ENCODE data around the gene DLGAP1.

DLGAP1 gene

DNA sequence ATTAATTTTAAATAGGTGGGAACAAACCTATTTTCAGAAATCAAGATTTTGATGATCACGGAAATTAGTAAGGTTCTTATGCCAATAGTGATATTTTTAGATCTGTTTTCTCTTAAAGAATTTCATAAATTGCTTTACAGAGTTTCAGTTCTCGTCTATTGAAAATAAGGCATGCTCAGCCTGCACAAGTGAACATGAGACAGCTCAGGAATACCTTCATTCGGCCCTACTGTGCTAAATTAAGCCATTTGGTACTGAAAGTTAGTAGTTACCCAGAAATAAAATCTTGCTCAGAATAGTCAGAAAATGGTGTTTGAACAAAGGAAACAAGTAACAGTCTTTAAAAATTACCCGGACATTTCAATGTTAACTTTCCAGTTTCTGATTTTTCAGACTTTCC lies 60.4 kb downstream of the DLGAP1 start:
- H3K27me3 ChIP-seq (ENCODE audit: control insufficient read depth, insufficient read depth, low read length, poor library complexity, severe bottlenecking), result no peaks in the 10 kb centered on the region
- no peaks in the 10 kb centered on the region for H3K4me1 ChIP-seq (ENCODE audit: control insufficient read depth, insufficient read depth, low read length)
- H3K36me3 ChIP-seq (ENCODE audit: control insufficient read depth, insufficient read depth, low read length), result no peaks in the 10 kb centered on the region
- H3K9me3 ChIP-seq (ENCODE audit: control insufficient read depth, low read length), result no peaks in the 10 kb centered on the region
- no peak overlapping the region for H3K27ac ChIP-seq (ENCODE audit: insufficient read depth, low read depth, low read length, poor library complexity, severe bottlenecking)
- 89 to 94% methylated on average over 4 of the region's 4 CpGs for WGBS, 2 experiments
- no peak overlapping the region for H3K4me3 ChIP-seq (ENCODE audit: insufficient read depth, low read depth, low read length)

DNA sequence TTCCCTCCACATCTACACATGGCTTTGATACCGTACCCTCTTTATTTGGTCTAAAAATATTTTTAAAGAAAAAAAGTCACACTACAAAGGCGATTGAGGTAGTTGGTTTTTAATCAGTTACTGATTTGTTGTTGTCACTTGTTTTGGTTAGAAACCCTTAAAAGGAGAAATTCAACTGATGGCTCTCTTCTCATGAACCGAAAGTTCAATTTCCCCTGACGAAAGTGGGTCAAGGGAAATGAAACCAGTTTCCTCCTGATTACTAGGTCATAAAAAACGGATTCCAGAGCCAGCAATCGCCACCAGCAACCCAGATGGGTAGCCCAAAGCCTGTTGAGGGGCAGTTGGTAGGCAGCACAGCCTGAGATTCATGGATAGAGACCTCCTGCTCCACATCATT lies 63.2 kb downstream of the DLGAP1 start:
- WGBS, 2 experiments, result 89 to 93% methylated on average over 5 to 6 of the region's 6 CpGs
- no peak overlapping the region for H3K4me3 ChIP-seq (ENCODE audit: insufficient read depth, low read depth, low read length)
- no peaks in the 10 kb centered on the region for H3K4me1 ChIP-seq (ENCODE audit: control insufficient read depth, insufficient read depth, low read length)
- no peaks in the 10 kb centered on the region for H3K36me3 ChIP-seq (ENCODE audit: control insufficient read depth, insufficient read depth, low read length)
- no peak overlapping the region for H3K27ac ChIP-seq (ENCODE audit: insufficient read depth, low read depth, low read length, poor library complexity, severe bottlenecking)
- H3K27me3 ChIP-seq (ENCODE audit: control insufficient read depth, insufficient read depth, low read length, poor library complexity, severe bottlenecking), result no peaks in the 10 kb centered on the region
- H3K9me3 ChIP-seq (ENCODE audit: control insufficient read depth, low read length), result no peaks in the 10 kb centered on the region

DNA sequence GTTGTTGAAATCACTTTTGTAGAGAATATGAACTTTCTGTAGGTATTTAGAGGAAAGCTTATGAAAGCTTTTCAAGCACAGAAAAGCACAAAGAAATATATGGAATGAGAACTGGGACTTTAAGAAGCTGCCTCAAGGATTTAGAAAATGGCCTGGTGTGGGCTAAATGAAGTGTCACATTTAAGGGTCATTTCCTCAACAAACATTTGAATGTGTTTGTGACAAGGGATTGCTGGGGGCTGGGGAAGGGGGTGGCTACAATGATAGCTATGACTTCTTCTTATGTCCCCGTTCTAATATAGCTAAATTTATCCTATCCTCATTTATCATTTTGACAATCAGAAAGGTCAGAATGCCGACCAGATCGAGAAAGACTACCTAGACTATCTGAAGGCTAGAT lies 69.2 kb downstream of the DLGAP1 start:
- no peak overlapping the region for H3K4me3 ChIP-seq (ENCODE audit: insufficient read depth, low read depth, low read length)

DNA sequence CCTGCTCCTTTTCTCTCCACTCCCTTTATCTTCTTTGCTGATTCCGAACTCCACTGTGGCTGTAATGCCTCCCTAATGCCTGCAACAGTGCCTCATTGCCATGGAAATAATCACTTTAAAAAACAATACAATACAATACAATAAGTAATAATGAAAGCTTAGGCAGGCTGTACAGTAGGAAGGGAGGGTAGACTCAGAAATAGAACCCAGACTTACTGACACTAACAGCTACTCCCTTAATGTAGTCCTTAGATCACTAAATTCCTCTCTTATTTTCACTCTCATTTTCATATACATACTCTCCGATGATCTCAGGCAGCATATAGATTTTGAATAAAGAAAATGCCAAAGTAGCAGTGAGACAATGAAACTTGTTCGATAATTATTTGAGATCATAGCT lies 70.2 kb downstream of the DLGAP1 start:
- Histone ChIP-seq H3K4me3 (ENCODE audit: insufficient read depth, low read depth, low read length) (no peak overlapping the region), H3K27me3 (ENCODE audit: control insufficient read depth, insufficient read depth, low read length, poor library complexity, severe bottlenecking) (no peaks in the 10 kb centered on the region), H3K36me3 (ENCODE audit: control insufficient read depth, insufficient read depth, low read length) (no peaks in the 10 kb centered on the region), H3K9me3 (ENCODE audit: control insufficient read depth, low read length) (no peaks in the 10 kb centered on the region), H3K27ac (ENCODE audit: insufficient read depth, low read depth, low read length, poor library complexity, severe bottlenecking) (no peak overlapping the region), H3K4me1 (ENCODE audit: control insufficient read depth, insufficient read depth, low read length) (no peaks in the 10 kb centered on the region)
- WGBS, 2 experiments, result 32 to 35% methylated on average over 3 of the region's 3 CpGs

More for the DNA sequence above, 69.2 kb downstream of the DLGAP1 start:
- WGBS, 2 experiments, result 64 to 67% methylated on average over 3 of the region's 3 CpGs
- H3K36me3 ChIP-seq (ENCODE audit: control insufficient read depth, insufficient read depth, low read length), result no peaks in the 10 kb centered on the region
- no peaks in the 10 kb centered on the region for H3K27me3 ChIP-seq (ENCODE audit: control insufficient read depth, insufficient read depth, low read length, poor library complexity, severe bottlenecking)
- H3K4me1 ChIP-seq (ENCODE audit: control insufficient read depth, insufficient read depth, low read length), result no peaks in the 10 kb centered on the region
- no peaks in the 10 kb centered on the region for H3K9me3 ChIP-seq (ENCODE audit: control insufficient read depth, low read length)
- no peak overlapping the region for H3K27ac ChIP-seq (ENCODE audit: insufficient read depth, low read depth, low read length, poor library complexity, severe bottlenecking)

DNA sequence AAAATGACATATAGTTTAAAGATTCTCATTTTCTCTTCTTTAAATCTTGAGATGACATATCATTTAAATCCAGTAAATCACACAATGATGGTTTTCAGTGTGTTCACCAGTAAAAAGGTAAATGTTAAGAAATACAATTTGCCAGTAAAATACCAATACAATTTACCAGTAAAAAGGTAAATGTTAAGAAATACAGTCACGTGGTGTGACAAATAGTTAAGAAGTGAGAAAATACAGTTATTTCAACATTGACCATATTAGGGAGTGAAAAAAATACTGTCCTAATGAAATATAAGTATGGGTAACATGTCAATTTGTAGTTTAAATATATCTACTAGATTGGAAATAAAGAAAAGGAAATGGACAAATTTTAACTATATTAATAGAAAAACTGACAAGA lies 80.5 kb downstream of the DLGAP1 start:
- WGBS, 2 experiments, result 91% methylated on average over 1 of the region's 1 CpG; no CpG with 5 or more reads in 1 of the 2 experiments
- no peaks in the 10 kb centered on the region for H3K36me3 ChIP-seq (ENCODE audit: control insufficient read depth, insufficient read depth, low read length)
- no peaks in the 10 kb centered on the region for H3K9me3 ChIP-seq (ENCODE audit: control insufficient read depth, low read length)
- H3K27ac ChIP-seq (ENCODE audit: insufficient read depth, low read depth, low read length, poor library complexity, severe bottlenecking), result no peak overlapping the region
- no peaks in the 10 kb centered on the region for H3K27me3 ChIP-seq (ENCODE audit: control insufficient read depth, insufficient read depth, low read length, poor library complexity, severe bottlenecking)
- no peaks in the 10 kb centered on the region for H3K4me1 ChIP-seq (ENCODE audit: control insufficient read depth, insufficient read depth, low read length)
- no peak overlapping the region for H3K4me3 ChIP-seq (ENCODE audit: insufficient read depth, low read depth, low read length)

DNA sequence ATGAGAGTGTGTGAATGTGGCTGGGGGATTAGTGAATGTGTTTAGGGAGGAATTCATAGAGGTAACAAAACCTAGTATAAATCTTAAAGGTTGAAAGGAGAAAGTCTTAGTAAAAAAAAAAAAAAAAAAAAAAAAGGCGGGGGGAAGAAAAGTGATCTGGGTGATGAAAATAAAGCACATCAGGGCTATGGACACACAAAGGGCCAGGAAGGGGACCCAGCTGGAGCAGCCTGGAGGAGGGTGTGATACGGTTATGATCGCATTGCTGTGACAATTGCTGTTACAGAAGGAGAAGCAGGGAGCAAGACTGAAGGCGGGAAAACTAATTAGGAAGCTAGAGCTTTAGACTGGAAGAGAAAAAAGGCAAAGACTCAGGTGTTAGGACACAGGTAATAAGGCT lies 85.4 kb downstream of the DLGAP1 start:
- H3K4me1 ChIP-seq (ENCODE audit: control insufficient read depth, insufficient read depth, low read length), result no peaks in the 10 kb centered on the region
- H3K9me3 ChIP-seq (ENCODE audit: control insufficient read depth, low read length), result no peaks in the 10 kb centered on the region
- H3K27ac ChIP-seq (ENCODE audit: insufficient read depth, low read depth, low read length, poor library complexity, severe bottlenecking), result no peak overlapping the region
- no peaks in the 10 kb centered on the region for H3K36me3 ChIP-seq (ENCODE audit: control insufficient read depth, insufficient read depth, low read length)
- H3K27me3 ChIP-seq (ENCODE audit: control insufficient read depth, insufficient read depth, low read length, poor library complexity, severe bottlenecking), result no peaks in the 10 kb centered on the region
- H3K4me3 ChIP-seq (ENCODE audit: insufficient read depth, low read depth, low read length), result no peak overlapping the region
- WGBS, 2 experiments, result 80 to 87% methylated on average over 3 to 4 of the region's 4 CpGs

DNA sequence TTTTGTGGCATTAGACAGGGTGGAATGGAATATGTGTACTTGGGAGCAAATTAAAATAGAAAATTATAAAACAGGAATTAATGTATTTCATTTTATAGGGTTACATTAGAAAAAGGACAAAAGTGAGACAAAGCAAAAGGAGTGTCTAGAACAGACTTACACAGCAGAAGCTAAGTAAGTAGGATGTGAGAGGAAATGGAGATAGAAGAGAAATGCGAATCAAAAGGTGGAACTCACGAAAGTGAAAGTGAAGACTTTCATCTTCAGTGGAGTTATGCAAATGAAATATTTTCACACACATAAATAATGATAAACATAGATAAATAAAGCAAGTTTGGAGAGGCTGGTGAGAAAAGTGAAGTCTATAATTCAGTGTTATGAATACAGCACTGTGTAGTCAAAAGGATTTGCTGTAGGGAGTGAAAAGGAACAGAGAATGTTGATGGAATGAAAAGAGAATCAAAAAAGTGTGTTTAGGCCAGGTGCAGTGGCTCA lies 94.8 kb downstream of the DLGAP1 start:
- Histone ChIP-seq H3K4me1 (ENCODE audit: control insufficient read depth, insufficient read depth, low read length) (peaks cover 20% of the 10 kb centered on the region), H3K27me3 (ENCODE audit: control insufficient read depth, insufficient read depth, low read length, poor library complexity, severe bottlenecking) (no peaks in the 10 kb centered on the region), H3K36me3 (ENCODE audit: control insufficient read depth, insufficient read depth, low read length) (no peaks in the 10 kb centered on the region), H3K9me3 (ENCODE audit: control insufficient read depth, low read length) (no peaks in the 10 kb centered on the region), H3K4me3 (ENCODE audit: insufficient read depth, low read depth, low read length) (no peak overlapping the region), H3K27ac (ENCODE audit: insufficient read depth, low read depth, low read length, poor library complexity, severe bottlenecking) (no peak overlapping the region)
- WGBS, 2 experiments, result 94 to 100% methylated on average over 1 to 2 of the region's 2 CpGs

DNA sequence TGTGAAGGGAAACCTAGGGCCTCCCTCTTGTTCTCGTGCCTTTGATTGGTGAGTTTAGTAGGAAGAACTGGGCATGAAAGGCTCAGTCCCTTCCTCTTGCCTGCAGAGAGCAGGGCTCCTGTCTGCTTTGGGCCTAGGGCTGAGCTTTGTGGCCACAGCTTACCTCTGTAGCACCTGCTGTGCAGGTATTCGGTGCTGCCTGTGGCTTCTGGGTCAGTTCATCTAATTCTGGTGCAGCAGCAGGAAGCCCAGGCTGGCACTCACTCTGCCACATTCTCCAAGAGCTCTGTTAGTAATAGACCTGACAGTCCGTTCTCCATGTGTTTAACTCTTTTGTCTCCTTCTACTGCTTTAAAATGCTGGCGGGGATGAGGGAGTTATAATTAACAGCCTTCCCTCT lies 96.5 kb downstream of the DLGAP1 start:
- H3K36me3 ChIP-seq (ENCODE audit: control insufficient read depth, insufficient read depth, low read length), result no peaks in the 10 kb centered on the region
- H3K27ac ChIP-seq (ENCODE audit: insufficient read depth, low read depth, low read length, poor library complexity, severe bottlenecking), result no peak overlapping the region
- H3K4me3 ChIP-seq (ENCODE audit: insufficient read depth, low read depth, low read length), result no peak overlapping the region
- no peaks in the 10 kb centered on the region for H3K9me3 ChIP-seq (ENCODE audit: control insufficient read depth, low read length)
- WGBS, 2 experiments, result 8 to 36% methylated on average over 3 to 4 of the region's 4 CpGs
- H3K4me1 ChIP-seq (ENCODE audit: control insufficient read depth, insufficient read depth, low read length), result peaks cover 30% of the 10 kb centered on the region
- H3K27me3 ChIP-seq (ENCODE audit: control insufficient read depth, insufficient read depth, low read length, poor library complexity, severe bottlenecking), result no peaks in the 10 kb centered on the region

DNA sequence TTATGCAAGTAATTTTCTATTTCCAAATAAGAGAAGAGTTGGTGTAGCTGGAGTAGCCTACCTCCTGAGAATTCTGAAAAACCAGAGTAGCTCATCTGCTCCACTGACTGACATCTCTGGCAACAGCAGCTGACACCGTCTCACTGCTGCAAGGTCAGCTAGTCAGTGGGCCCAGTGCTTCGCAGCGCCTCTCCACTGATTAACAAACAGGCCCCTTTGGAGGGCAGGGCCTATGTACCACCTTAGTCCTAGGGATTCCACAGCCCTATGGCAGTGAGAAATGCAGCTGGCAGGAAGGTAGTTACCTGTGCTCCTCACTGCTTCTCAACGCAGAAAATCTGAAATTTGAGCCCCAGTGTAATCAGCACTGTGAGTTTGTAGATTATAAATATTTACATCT lies 97.5 kb downstream of the DLGAP1 start:
- Histone ChIP-seq H3K4me3 (ENCODE audit: insufficient read depth, low read depth, low read length) (no peak overlapping the region), H3K36me3 (ENCODE audit: control insufficient read depth, insufficient read depth, low read length) (no peaks in the 10 kb centered on the region), H3K9me3 (ENCODE audit: control insufficient read depth, low read length) (no peaks in the 10 kb centered on the region), H3K4me1 (ENCODE audit: control insufficient read depth, insufficient read depth, low read length) (peaks cover 32% of the 10 kb centered on the region), H3K27ac (ENCODE audit: insufficient read depth, low read depth, low read length, poor library complexity, severe bottlenecking) (no peak overlapping the region), H3K27me3 (ENCODE audit: control insufficient read depth, insufficient read depth, low read length, poor library complexity, severe bottlenecking) (no peaks in the 10 kb centered on the region)
- 76 to 86% methylated on average over 4 of the region's 4 CpGs for WGBS, 2 experiments

DNA sequence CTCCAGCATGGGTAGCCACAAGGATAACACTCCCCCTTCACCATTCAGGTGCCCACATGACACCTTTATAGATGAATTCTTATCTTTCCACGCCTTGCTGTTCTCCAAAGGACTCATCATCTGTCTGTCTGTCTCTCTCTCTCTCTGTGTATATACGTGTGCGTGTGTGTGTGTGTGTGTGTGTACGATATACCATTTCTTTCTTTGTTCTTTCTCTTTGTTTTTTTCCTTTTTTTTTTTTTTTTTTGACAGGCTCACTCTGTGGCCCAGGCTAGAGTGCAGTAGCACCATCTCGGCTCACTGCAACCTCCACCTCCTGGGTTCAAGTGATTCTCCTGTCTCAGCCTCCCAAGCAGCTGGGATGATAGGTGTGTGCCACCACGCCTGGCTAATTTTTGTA lies 98.2 kb downstream of the DLGAP1 start:
- Histone ChIP-seq H3K27ac (ENCODE audit: insufficient read depth, low read depth, low read length, poor library complexity, severe bottlenecking) (no peak overlapping the region), H3K36me3 (ENCODE audit: control insufficient read depth, insufficient read depth, low read length) (no peaks in the 10 kb centered on the region), H3K4me1 (ENCODE audit: control insufficient read depth, insufficient read depth, low read length) (peaks cover 33% of the 10 kb centered on the region), H3K27me3 (ENCODE audit: control insufficient read depth, insufficient read depth, low read length, poor library complexity, severe bottlenecking) (no peaks in the 10 kb centered on the region), H3K4me3 (ENCODE audit: insufficient read depth, low read depth, low read length) (no peak overlapping the region), H3K9me3 (ENCODE audit: control insufficient read depth, low read length) (no peaks in the 10 kb centered on the region)
- 69 to 100% methylated on average over 2 to 3 of the region's 6 CpGs for WGBS, 2 experiments

DNA sequence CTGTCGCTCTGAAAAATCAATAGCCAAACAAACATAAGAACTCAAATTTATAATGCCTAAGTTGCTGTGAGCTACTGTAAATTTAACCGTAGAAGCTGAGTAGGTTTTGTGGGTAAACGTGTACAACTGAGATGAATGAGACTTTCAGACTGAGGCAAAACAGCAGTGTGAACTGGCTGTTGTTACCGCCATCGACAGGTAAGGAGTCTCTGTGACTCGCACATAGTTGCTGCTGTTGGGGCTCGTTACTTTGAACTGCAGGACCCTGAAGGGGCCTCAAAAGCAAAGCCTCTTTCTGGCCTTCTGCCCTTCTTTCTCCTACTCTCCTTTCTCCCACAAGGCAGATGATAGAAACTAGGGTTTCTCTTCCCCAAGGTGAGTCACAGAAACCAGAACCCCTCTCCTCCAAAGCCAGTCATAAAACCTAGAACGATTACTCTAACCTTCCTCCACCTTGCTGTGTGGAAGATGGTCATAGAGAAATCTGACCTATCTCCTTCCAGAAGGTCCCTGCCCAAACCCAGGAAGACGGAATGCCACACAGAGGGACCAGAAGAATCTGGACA lies 101.2 kb downstream of the DLGAP1 start:
- H3K36me3 ChIP-seq (ENCODE audit: control insufficient read depth, insufficient read depth, low read length), result no peaks in the 10 kb centered on the region
- H3K4me3 ChIP-seq (ENCODE audit: insufficient read depth, low read depth, low read length), result no peak overlapping the region
- H3K27ac ChIP-seq (ENCODE audit: insufficient read depth, low read depth, low read length, poor library complexity, severe bottlenecking), result no peak overlapping the region
- H3K4me1 ChIP-seq (ENCODE audit: control insufficient read depth, insufficient read depth, low read length), result peaks cover 35% of the 10 kb centered on the region
- H3K27me3 ChIP-seq (ENCODE audit: control insufficient read depth, insufficient read depth, low read length, poor library complexity, severe bottlenecking), result no peaks in the 10 kb centered on the region
- no peaks in the 10 kb centered on the region for H3K9me3 ChIP-seq (ENCODE audit: control insufficient read depth, low read length)
- WGBS, 2 experiments, result 63 to 71% methylated on average over 8 to 9 of the region's 9 CpGs
